Body of pancreas (tissue), 4 donors: ENCODE measurements around the gene ARAP2. TPM values are rescaled to one million over a fixed set of nuclear protein-coding genes. Genes with fewer than 3 reads are reported as not detected.

Source experiments
- ATAC-seq: fragments of 150-250 bp; one replicate; pipeline ENCODE4 v1.9.1; 2016
- DNase-seq, 4 donors: peaks; one replicate each; pipeline ENCODE4 v3.0.0-alpha.2; 2019
- H3K27ac ChIP-seq, 4 donors: fragments of 200-600 bp; sonication (generic); 1 replicate in 3 of 4; 2 replicates in 1 of 4; pipeline versions ENCODE4 v1.5.1 to v1.6.1; 2016 to 2019; ENCODE audit warnings: mild to moderate bottlenecking in 1 of 4, mixed read lengths in 1 of 4, moderate library complexity in 1 of 4
- H3K27me3 ChIP-seq, 2 donors: fragments of 200-600 bp; sonication (generic); one replicate each; pipeline ENCODE4 v1.6.0; 2016; ENCODE audit warnings: mild to moderate bottlenecking in 1 of 2
- H3K36me3 ChIP-seq, 2 donors: fragments of 200-600 bp; sonication (generic); replicated peaks in 1 of 2; 2 replicates each; pipeline ENCODE4 v1.5.1; 2016; ENCODE audit warnings: low read depth in 2 of 2; ENCODE audit not compliant: insufficient read depth in 1 of 2
- H3K4me1 ChIP-seq: fragments of 200-600 bp; sonication (generic); one replicate; pipeline ENCODE4 v1.6.0; 2016
- H3K4me3 ChIP-seq, 2 donors: fragments of 200-600 bp; sonication (generic); 1 replicate in 1 of 2; 2 replicates in 1 of 2; pipeline ENCODE4 v1.5.1; 2016 to 2019
- H3K9me3 ChIP-seq, 3 donors: fragments of 200-600 bp; sonication (generic); 1 replicate in 2 of 3; 2 replicates in 1 of 3; pipeline ENCODE4 v1.5.1; 2016
- CTCF ChIP-seq, 7 experiments: fragments of 450-650 bp in 4 of 7; fragments of 200-600 bp in 3 of 7; sonication (generic) in 3 of 7; IDR thresholded peaks; one replicate each; pipeline ENCODE4 v1.5.1; 2016 to 2019; ENCODE audit warnings: antibody characterized with exemption in 7 of 7
- POLR2A ChIP-seq, 3 donors: fragments of 450-650 bp; IDR thresholded peaks; one replicate each; pipeline ENCODE4 v1.6.1; 2016; ENCODE audit warnings: antibody characterized with exemption in 3 of 3, mild to moderate bottlenecking in 2 of 3
- WGBS, 2 donors: methylation state at CpG; one replicate each; pipeline ENCODE4 v1.1.5; 2017; 5-methylcytosine and 5-hydroxymethylcytosine counted together
- intact Hi-C: fragments of 100-400 bp; cut with DNase I; formaldehyde crosslinking; loops from one replicate; pipeline ENCODE4 v1.15.1; 2023
- total RNA-seq, 2 donors: library from RNA; depleted of rRNA; stranded (reverse); fragments of >200 nt; gene quantifications; one replicate each; pipeline ENCODE4 v1.1.0, GENCODE V29; 2016

The ARAP2 gene
- total RNA-seq, 2 donors from 2014 or later = 12.5 to 14.3 TPM

GRCh38 chr4:36024901-36025660 is 219.2 kb downstream of the ARAP2 start:
- Histone ChIP-seq H3K27ac (no peak overlapping the region), H3K36me3 (no peaks in the 10 kb centered on the region), H3K4me1 (no peaks in the 10 kb centered on the region), H3K27me3 (no peaks in the 10 kb centered on the region), H3K9me3 (no peaks in the 10 kb centered on the region), H3K4me3 (no peak overlapping the region)
- intact Hi-C loops = no loop called here
- TF ChIP-seq POLR2A (IDR thresholded peaks at IDR 0.05) (no peak), CTCF (IDR thresholded peaks at IDR 0.05) (no peak)
- 33 to 39% methylated on average over 6 of the region's 6 CpGs for WGBS, 2 donors
- ATAC-seq (no peak), DNase-seq (no peak)

- Histone ChIP-seq H3K27me3 (no peaks in the 10 kb centered on the region), H3K9me3 (no peaks in the 10 kb centered on the region), H3K27ac (no peak overlapping the region), H3K4me1 (no peaks in the 10 kb centered on the region), H3K36me3 (no peaks in the 10 kb centered on the region), H3K4me3 (no peak overlapping the region)
- no peak for TF ChIP-seq CTCF (IDR thresholded peaks at IDR 0.05)
- no peak for TF ChIP-seq POLR2A (IDR thresholded peaks at IDR 0.05)
- ATAC-seq = no peak
- 73 to 76% methylated on average over 3 of the region's 3 CpGs for WGBS, 2 donors
- DNase-seq = no peak
- intact Hi-C loops = no loop called here
These were observed 224.0 kb downstream of the ARAP2 start for GRCh38 chr4:36020351-36020750.

Other genes starting within 250 kb of the ARAP2 start
- gene DTHD1, start 37.1 kb upstream of the ARAP2 start, total RNA-seq = under 1 TPM in 1 of 2 donors, not detected in 1; under 0.01 TPM